A673 (cell line): ENCODE results near the gene FGF14.
A peak's percentile ranks its signal among the peaks of the same experiment; 100 is the strongest.

ENCODE experiments used
- CTCF ChIP-seq: fragments of 300-800, 200-600 bp; sonication (generic); conservative IDR thresholded peaks from 2 replicates; pipeline ENCODE4 v1.5.1; 2017; ENCODE audit warnings: low read depth, mild to moderate bottlenecking, antibody characterized with exemption, low read length, moderate library complexity, mixed read lengths
- EZH2 ChIP-seq: fragments of 200-600 bp; sonication (generic); IDR thresholded peaks from 2 replicates; pipeline ENCODE4 v1.6.1; 2017; ENCODE audit warnings: borderline replicate concordance, low read depth, mild to moderate bottlenecking, mixed read lengths, antibody characterized with exemption, low read length; ENCODE audit not compliant: poor library complexity, severe bottlenecking

GRCh38 chr13:102402290-102402689 is 442 bp upstream of the FGF14 start:
- TF ChIP-seq CTCF (peak; percentile 53), EZH2 (no peak)
